Activated CD8-positive, alpha-beta T cell treated with anti-CD3 and anti-CD28 coated beads for 36 hours (primary cell): ENCODE results near the gene PFDN6. TPM values are rescaled to one million over a fixed set of nuclear protein-coding genes. Genes with fewer than 3 reads are reported as not detected.

Experiments used
- ATAC-seq: fragments of 200-7000 bp; cut with Tn5 transposase; one replicate; pipeline ENCODE4 v1.10.0; 2021; ENCODE audit warnings: mild to moderate bottlenecking, moderate library complexity
- CTCF ChIA-PET: fragments of 350-600 bp; sonication (Branson Sonifier 250); formaldehyde crosslinking; loops from one replicate; lab custom pipeline; 2021; ENCODE audit warnings: antibody characterized with exemption; lab: Charles Lee
- POLR2A ChIA-PET: fragments of 350-600 bp; sonication (Branson Sonifier 250); formaldehyde crosslinking; loops from one replicate; lab custom pipeline; 2021; ENCODE audit warnings: antibody characterized with exemption; lab: Charles Lee
- DNase-seq: peaks from one replicate; pipeline ENCODE4 v3.0.0-alpha.2; 2020
- H3K27ac Mint-ChIP-seq: one replicate; pipeline ENCODE4 v1.8.0; 2021; ENCODE audit warnings: mild to moderate bottlenecking, mixed read lengths
- H3K27me3 Mint-ChIP-seq: one replicate; pipeline ENCODE4 v1.8.0; 2021; ENCODE audit warnings: mixed read lengths
- H3K36me3 Mint-ChIP-seq: one replicate; pipeline ENCODE4 v1.8.0; 2021; ENCODE audit warnings: low read depth, mixed read lengths
- H3K4me1 Mint-ChIP-seq: one replicate; pipeline ENCODE4 v1.8.0; 2021; ENCODE audit warnings: low read depth, mixed read lengths
- H3K4me3 Mint-ChIP-seq: one replicate; pipeline ENCODE4 v1.8.0; 2021; ENCODE audit warnings: mild to moderate bottlenecking, moderate library complexity, mixed read lengths
- H3K9me3 Mint-ChIP-seq: one replicate; pipeline ENCODE4 v1.8.0; 2021; ENCODE audit warnings: mixed read lengths
- intact Hi-C: fragments of 100-400 bp; cut with micrococcal nuclease; formaldehyde crosslinking; loops from one replicate; pipeline ENCODE4 v1.10.0; 2022
- total RNA-seq, 2 experiments: library from RNA; stranded (reverse); gene quantifications; one replicate each; pipeline ENCODE4 v1.2.3, GENCODE V29; 2021
- TF ChIP-seq, protein P1 (sequence below): fragments of 200-600 bp; IDR thresholded peaks from one replicate; pipeline ENCODE4 v1.8.0; 2022; ENCODE audit warnings: antibody characterized with exemption, mild to moderate bottlenecking

PFDN6 gene
- total RNA-seq, 2 experiments from 2014 or later = 78.1 to 92.3 TPM

GRCh38 chr6:33288141-33288920 lies 1.1 kb upstream of the PFDN6 start:
- CTCF ChIA-PET = interaction anchor here (0.7 to 4.6 kb wide), 6 partner anchors 10 to 138 kb away, joined by 3 to 35 read pairs (median 4); partner anchors contain the start of genes B3GALT4, CUTA, RGL2 and RPS18
- Mint-ChIP-seq H3K9me3 (no peaks in the 10 kb centered on the region), H3K27me3 (no peaks in the 10 kb centered on the region), H3K4me3 (peak overlapping the region; percentile 89), H3K36me3 (peaks cover 51% of the 10 kb centered on the region), H3K27ac (peak overlapping the region; percentile 89), H3K4me1 (peaks cover 33% of the 10 kb centered on the region)
- TF ChIP-seq, protein P1, sequence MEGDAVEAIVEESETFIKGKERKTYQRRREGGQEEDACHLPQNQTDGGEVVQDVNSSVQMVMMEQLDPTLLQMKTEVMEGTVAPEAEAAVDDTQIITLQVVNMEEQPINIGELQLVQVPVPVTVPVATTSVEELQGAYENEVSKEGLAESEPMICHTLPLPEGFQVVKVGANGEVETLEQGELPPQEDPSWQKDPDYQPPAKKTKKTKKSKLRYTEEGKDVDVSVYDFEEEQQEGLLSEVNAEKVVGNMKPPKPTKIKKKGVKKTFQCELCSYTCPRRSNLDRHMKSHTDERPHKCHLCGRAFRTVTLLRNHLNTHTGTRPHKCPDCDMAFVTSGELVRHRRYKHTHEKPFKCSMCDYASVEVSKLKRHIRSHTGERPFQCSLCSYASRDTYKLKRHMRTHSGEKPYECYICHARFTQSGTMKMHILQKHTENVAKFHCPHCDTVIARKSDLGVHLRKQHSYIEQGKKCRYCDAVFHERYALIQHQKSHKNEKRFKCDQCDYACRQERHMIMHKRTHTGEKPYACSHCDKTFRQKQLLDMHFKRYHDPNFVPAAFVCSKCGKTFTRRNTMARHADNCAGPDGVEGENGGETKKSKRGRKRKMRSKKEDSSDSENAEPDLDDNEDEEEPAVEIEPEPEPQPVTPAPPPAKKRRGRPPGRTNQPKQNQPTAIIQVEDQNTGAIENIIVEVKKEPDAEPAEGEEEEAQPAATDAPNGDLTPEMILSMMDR = no peak
- intact Hi-C loops = no loop called here
- no peak for DNase-seq
- no peak for ATAC-seq
- POLR2A ChIA-PET = interaction anchor here (0.6 to 13.9 kb wide), 13 partner anchors 10 to 143 kb away, joined by 3 to 261 read pairs (median 5); partner anchors contain the start of genes B3GALT4, HSD17B8, RGL2 and RPS18

DNA sequence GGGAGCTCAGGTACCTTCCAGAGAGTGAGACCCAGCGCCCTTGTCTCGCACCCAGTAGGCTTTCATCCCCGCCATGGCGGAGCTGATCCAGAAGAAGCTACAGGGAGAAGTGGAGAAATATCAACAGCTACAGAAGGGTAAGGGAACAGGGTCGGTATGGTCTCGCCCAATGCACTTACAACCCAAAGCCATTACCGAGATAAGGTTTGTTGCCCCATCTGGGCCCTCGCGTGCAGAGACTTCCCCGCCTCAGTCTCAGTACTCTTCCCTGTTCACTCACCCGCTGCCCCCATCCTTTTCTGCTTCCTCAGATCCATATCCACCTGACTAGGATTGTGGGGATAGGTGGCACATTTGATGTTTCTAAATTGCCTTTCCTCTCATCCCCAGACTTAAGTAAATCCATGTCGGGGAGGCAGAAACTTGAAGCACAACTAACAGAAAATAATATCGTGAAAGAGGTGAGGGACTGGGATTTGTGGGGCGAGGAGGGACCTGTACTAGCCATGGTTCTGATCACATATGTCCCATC lies 449 bp downstream of the PFDN6 start:
- Mint-ChIP-seq H3K36me3 (peaks cover 45% of the 10 kb centered on the region), H3K4me1 (peaks cover 33% of the 10 kb centered on the region), H3K27me3 (no peaks in the 10 kb centered on the region), H3K9me3 (no peaks in the 10 kb centered on the region), H3K27ac (peak overlapping the region; percentile 89), H3K4me3 (peak overlapping the region; percentile 89)
- ATAC-seq = peak; percentile 1
- CTCF ChIA-PET = interaction anchor here (0.7 to 4.6 kb wide), 7 partner anchors 10 to 101 kb away, joined by 3 to 35 read pairs (median 5); partner anchors contain the start of genes B3GALT4, RGL2, RPS18 and VPS52
- intact Hi-C loops = no loop called here
- POLR2A ChIA-PET = interaction anchor here (1.2 to 13.9 kb wide), 10 partner anchors 9 to 141 kb away, joined by 3 to 261 read pairs (median 10); partner anchors contain the start of genes B3GALT4, RGL2, RPS18 and TAPBP
- TF ChIP-seq, protein P1 = no peak
- DNase-seq = peak; percentile 24

- peak overlapping the region; percentile 89 for H3K27ac Mint-ChIP-seq
- CTCF ChIA-PET = interaction anchor here (0.8 to 4.6 kb wide), 6 partner anchors 9 to 100 kb away, joined by 3 to 35 read pairs (median 6); partner anchors contain the start of genes B3GALT4, RGL2, RPS18 and VPS52
- H3K4me3 Mint-ChIP-seq = peak overlapping the region; percentile 89
- H3K36me3 Mint-ChIP-seq = peaks cover 44% of the 10 kb centered on the region
- ATAC-seq (no peak), DNase-seq (no peak)
- intact Hi-C loops = no loop called here
- TF ChIP-seq, protein P1 = no peak
- peaks cover 33% of the 10 kb centered on the region for H3K4me1 Mint-ChIP-seq
- no peaks in the 10 kb centered on the region for H3K9me3 Mint-ChIP-seq
- POLR2A ChIA-PET = interaction anchor here (1.2 to 13.9 kb wide), 9 partner anchors 9 to 132 kb away, joined by 4 to 261 read pairs (median 12); partner anchors contain the start of genes B3GALT4, RGL2, RPS18 and TAPBP
- H3K27me3 Mint-ChIP-seq = no peaks in the 10 kb centered on the region
Measured at GRCh38 chr6:33290459-33290858, 1.1 kb downstream of the PFDN6 start.

GRCh38 chr6:33292996-33293682 lies 3.7 kb downstream of the PFDN6 start:
- DNase-seq = no peak

More at GRCh38 chr6:33292996-33293682, 3.7 kb downstream of the PFDN6 start:
- Mint-ChIP-seq H3K36me3 (peaks cover 30% of the 10 kb centered on the region), H3K9me3 (no peaks in the 10 kb centered on the region), H3K27ac (no peak overlapping the region), H3K4me1 (peaks cover 27% of the 10 kb centered on the region), H3K27me3 (no peaks in the 10 kb centered on the region), H3K4me3 (no peak overlapping the region)
- TF ChIP-seq, protein P1 = no peak
- POLR2A ChIA-PET = interaction anchor here (0.6 to 13.9 kb wide), 4 partner anchors 15 to 126 kb away, joined by 3 to 261 read pairs (median 35); partner anchors contain the start of genes B3GALT4, RPS18, TAPBP and VPS52
- CTCF ChIA-PET = interaction anchor here (1.5 kb wide), 1 partner anchor 167 kb away, joined by 3 read pairs; no protein-coding TSS in a partner anchor
- ATAC-seq = no peak
- intact Hi-C loops = no loop called here
